ENCODE data around the gene VPS37C. TPM values are rescaled to one million over a fixed set of nuclear protein-coding genes. Genes with fewer than 3 reads are reported as not detected.
A peak's percentile ranks its signal among the peaks of the same experiment; 100 is the strongest.

The VPS37C gene
- total RNA-seq, 1 donor from 2014 or later, result 28.1 TPM

DNA sequence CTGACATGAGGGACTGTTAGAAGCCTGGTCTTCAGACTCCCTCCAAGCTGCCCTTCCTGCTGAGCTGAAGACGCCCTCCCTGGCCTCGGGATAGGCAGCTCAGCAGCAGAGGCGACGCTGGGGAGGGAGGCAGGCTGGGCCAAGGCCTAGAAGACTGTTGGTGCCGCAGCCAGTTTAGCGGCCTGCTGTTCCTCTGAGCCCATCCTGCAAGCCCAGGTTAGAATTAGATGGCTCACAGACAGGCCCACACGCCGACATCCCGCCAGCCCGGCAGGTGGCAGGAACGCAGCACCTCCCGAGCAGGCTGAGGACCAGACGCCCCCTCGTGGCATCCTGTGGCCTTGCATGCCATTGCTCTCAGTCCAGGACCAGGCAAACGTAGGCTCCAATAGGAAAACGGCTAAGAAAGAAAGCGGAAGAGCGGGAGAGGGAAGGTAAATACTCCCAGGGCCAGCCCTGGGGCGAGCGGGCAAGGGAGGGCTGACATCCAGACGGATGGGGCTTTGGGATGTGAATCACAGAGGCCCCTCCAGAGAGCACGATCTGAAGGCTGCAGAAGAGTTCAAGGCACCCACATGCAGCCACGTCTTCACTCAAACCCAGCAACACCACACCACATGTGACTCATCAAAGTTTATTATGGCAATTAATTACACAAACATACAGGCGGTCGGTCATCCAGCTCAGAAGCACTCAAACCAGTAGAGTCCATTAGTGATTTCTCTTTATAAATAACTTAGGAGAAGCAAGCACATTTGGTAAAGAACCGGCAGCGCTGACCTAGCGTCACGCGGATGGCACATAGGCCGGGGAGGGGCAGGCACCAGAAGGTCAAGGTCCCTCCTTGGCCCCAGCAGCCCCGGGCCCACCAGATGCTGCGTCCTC, 31.3 kb downstream of the VPS37C start:
- Mint-ChIP-seq H3K4me3 (ENCODE audit: low read depth) (no peak overlapping the region), H3K4me1 (ENCODE audit: low read depth) (peaks cover 4% of the 10 kb centered on the region), H3K27me3 (no peaks in the 10 kb centered on the region), H3K9me3 (ENCODE audit: low read depth) (no peaks in the 10 kb centered on the region), H3K27ac (peak overlapping the region; percentile 17), H3K36me3 (ENCODE audit: insufficient read depth) (peaks cover 3% of the 10 kb centered on the region)
- TF ChIP-seq, protein P1, sequence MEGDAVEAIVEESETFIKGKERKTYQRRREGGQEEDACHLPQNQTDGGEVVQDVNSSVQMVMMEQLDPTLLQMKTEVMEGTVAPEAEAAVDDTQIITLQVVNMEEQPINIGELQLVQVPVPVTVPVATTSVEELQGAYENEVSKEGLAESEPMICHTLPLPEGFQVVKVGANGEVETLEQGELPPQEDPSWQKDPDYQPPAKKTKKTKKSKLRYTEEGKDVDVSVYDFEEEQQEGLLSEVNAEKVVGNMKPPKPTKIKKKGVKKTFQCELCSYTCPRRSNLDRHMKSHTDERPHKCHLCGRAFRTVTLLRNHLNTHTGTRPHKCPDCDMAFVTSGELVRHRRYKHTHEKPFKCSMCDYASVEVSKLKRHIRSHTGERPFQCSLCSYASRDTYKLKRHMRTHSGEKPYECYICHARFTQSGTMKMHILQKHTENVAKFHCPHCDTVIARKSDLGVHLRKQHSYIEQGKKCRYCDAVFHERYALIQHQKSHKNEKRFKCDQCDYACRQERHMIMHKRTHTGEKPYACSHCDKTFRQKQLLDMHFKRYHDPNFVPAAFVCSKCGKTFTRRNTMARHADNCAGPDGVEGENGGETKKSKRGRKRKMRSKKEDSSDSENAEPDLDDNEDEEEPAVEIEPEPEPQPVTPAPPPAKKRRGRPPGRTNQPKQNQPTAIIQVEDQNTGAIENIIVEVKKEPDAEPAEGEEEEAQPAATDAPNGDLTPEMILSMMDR (IDR thresholded peaks at IDR 0.05; ENCODE audit: unreplicated experiment), result peak; percentile 100
- peak; percentile 91 for DNase-seq (ENCODE audit: low spot score, unreplicated experiment)

DNA sequence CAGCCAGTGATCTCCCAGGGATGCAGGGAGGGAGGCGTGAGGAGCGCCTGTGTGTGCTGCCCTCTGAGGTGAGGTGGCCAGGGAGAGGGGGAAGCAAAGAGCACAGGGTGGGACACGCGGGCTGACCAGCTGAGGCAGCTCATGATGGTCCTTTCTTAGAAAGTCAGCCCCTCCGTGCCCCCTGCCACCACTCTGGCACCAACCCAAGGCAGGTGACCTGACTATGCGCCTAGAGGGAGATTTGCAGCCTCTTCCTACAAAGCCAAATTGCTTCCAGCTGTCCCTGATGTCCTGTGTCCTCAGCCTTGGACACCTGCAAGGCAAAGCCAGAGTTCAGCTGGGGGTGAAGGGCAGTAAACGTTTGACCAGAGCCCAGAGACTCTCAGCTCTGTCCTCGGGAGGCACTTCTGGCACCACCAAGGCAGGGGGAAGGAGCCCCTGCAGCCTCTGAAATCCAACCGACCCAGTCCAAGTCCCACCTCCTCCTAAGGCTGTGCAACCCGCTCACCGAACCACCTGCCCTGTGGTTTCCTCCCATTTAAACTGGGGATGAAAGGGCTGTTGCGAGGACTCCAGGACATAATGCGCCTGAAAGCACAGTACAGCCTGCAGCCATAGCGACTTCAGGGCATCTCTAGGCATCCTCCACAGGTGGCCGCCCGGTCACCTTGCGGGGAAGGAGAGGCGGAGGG, 32.1 kb downstream of the VPS37C start:
- H3K36me3 Mint-ChIP-seq (ENCODE audit: insufficient read depth), result peaks cover 3% of the 10 kb centered on the region

DNA sequence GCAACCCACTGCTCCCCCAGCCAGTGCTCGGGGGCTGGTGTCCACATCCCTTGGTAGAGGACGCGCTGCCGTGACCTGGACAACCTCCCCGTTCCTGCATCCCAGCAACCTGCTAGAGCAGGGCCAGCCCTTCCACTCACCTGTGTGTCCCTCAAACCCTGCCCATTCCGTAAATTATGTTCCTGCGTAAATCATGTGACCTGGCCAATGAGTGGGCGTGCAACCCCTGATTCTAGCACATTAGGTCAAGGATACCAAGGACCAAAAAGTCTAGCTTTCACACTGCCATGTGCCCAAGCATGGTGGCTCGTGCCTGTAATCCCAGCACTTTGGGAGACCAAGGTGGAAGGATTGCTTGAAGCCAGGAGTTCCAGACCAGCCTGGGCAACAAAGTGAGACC, 33.2 kb downstream of the VPS37C start:
- TF ChIP-seq, protein P1 (IDR thresholded peaks at IDR 0.05; ENCODE audit: unreplicated experiment), result no peak
- Mint-ChIP-seq H3K36me3 (ENCODE audit: insufficient read depth) (peaks cover 2% of the 10 kb centered on the region), H3K4me1 (ENCODE audit: low read depth) (peaks cover 4% of the 10 kb centered on the region), H3K27ac (no peak overlapping the region), H3K27me3 (no peaks in the 10 kb centered on the region), H3K9me3 (ENCODE audit: low read depth) (no peaks in the 10 kb centered on the region), H3K4me3 (ENCODE audit: low read depth) (no peak overlapping the region)
- DNase-seq (ENCODE audit: low spot score, unreplicated experiment), result no peak

More for the DNA sequence above, 32.1 kb downstream of the VPS37C start:
- H3K4me3 Mint-ChIP-seq (ENCODE audit: low read depth), result no peak overlapping the region
- DNase-seq (ENCODE audit: low spot score, unreplicated experiment), result no peak
- peaks cover 4% of the 10 kb centered on the region for H3K4me1 Mint-ChIP-seq (ENCODE audit: low read depth)
- no peaks in the 10 kb centered on the region for H3K27me3 Mint-ChIP-seq
- no peak overlapping the region for H3K27ac Mint-ChIP-seq
- H3K9me3 Mint-ChIP-seq (ENCODE audit: low read depth), result no peaks in the 10 kb centered on the region
- TF ChIP-seq, protein P1 (IDR thresholded peaks at IDR 0.05; ENCODE audit: unreplicated experiment), result no peak

DNA sequence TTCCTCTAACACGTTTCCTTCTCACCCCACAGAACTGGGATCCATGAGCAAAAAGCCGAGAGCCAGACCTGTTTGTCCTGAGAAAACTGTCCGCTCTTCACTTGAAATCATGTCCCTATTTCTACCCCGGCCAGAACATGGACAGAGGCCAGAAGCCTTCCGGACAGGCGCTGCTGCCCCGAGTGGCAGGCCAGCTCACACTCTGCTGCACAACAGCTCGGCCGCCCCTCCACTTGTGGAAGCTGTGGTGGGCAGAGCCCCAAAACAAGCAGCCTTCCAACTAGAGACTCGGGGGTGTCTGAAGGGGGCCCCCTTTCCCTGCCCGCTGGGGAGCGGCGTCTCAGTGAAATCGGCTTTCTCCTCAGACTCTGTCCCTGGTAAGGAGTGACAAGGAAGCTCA, 35.0 kb downstream of the VPS37C start:
- no peak overlapping the region for H3K27ac Mint-ChIP-seq
- TF ChIP-seq, protein P1 (IDR thresholded peaks at IDR 0.05; ENCODE audit: unreplicated experiment), result no peak
- H3K4me1 Mint-ChIP-seq (ENCODE audit: low read depth), result peaks cover 4% of the 10 kb centered on the region
- H3K27me3 Mint-ChIP-seq, result no peaks in the 10 kb centered on the region
- H3K36me3 Mint-ChIP-seq (ENCODE audit: insufficient read depth), result peaks cover 2% of the 10 kb centered on the region
- DNase-seq (ENCODE audit: low spot score, unreplicated experiment), result no peak
- H3K9me3 Mint-ChIP-seq (ENCODE audit: low read depth), result no peaks in the 10 kb centered on the region
- H3K4me3 Mint-ChIP-seq (ENCODE audit: low read depth), result no peak overlapping the region

DNA sequence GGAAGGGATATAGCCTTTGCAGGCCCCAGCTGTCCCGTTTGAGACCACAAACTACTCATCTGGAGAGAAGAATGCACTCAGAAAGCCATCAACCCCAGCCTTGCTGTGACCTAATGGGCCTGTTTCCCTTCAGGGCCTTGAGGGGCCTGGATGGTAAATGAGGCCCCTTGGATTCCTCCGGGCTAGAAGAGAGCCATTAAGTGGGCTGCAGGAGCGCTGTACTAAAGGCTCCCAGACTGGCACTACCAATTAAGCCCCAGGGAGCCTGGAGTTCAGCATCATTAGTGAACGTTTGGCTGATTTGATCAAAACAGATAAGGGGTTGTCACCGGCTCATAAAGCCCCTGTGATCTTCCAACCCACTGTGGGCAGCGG, 35.9 kb downstream of the VPS37C start:
- TF ChIP-seq, protein P1 (IDR thresholded peaks at IDR 0.05; ENCODE audit: unreplicated experiment), result no peak
- DNase-seq (ENCODE audit: low spot score, unreplicated experiment), result no peak
- peaks cover 2% of the 10 kb centered on the region for H3K36me3 Mint-ChIP-seq (ENCODE audit: insufficient read depth)
- no peak overlapping the region for H3K27ac Mint-ChIP-seq
- peaks cover 10% of the 10 kb centered on the region for H3K4me1 Mint-ChIP-seq (ENCODE audit: low read depth)
- H3K27me3 Mint-ChIP-seq, result no peaks in the 10 kb centered on the region
- H3K4me3 Mint-ChIP-seq (ENCODE audit: low read depth), result no peak overlapping the region
- no peaks in the 10 kb centered on the region for H3K9me3 Mint-ChIP-seq (ENCODE audit: low read depth)

Data from progenitor cell of endocrine pancreas (in vitro differentiated cells).